ENCODE data around the gene CR2.
"Not testable (repeated sequence)": the region's sequence is repeated elsewhere in the genome, so short reads cannot be mapped to it uniquely, and the experiment has no call there.

DNA sequence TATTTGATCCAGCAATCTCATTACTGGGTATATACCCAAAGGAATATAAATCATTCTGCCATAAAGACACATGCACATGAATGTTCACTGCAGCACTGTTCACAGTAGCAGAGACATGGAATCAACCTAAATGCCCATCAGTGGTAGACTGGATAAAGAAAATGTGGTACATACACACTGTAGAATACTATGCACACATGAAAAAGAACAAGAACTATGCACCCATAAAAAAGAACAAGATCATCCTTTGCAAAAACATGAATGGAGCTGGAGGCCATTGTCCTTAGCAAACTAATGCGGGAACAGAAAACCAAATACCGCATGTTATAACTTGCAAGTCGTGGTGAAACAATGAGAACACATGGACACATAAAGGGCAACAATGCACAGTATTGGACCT, 17.4 kb upstream of the CR2 start:
- TF ChIP-seq CTCF, EP300 (IDR thresholded peaks at IDR 0.05): not testable (repeated sequence)

Data from tibial nerve (tissue), 4 donors.